ENCODE results near the gene RELN. TPM values are rescaled to one million over a fixed set of nuclear protein-coding genes. Genes with fewer than 3 reads are reported as not detected.

Gene RELN
- total RNA-seq, 2 donors from 2014 or later, result 2.6 to 3.0 TPM

DNA sequence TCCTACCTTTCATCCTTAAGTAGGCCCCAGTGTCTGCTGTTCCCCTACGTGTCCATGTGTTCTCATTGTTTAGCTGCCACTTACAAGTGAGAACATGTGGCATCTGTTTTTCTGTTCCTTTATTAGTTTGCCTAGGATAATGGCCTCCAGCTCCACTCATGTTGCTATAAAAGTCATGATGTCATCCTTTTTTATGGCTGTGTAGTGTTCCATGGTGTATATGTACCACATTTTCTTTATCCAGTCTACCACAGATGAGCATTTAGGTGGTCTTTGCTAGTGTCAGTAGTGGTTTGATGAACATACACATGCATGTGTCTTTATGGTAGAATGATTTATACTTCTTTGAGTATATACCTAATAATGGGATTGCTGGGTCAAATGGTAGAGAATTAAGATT is 397.3 kb downstream of the RELN start:
- DNase-seq (ENCODE audit: low spot score), result no peak
- no peak overlapping the region for H3K4me3 ChIP-seq
- no peaks in the 10 kb centered on the region for H3K4me1 ChIP-seq (replicated peaks)
- H3K9me3 ChIP-seq, result no peaks in the 10 kb centered on the region
- no peak overlapping the region for H3K27ac ChIP-seq
- no peaks in the 10 kb centered on the region for H3K27me3 ChIP-seq (replicated peaks; ENCODE audit: insufficient read depth)
- intact Hi-C loops (cut with DNase I), result no loop called here
- no peaks in the 10 kb centered on the region for H3K36me3 ChIP-seq
- TF ChIP-seq POLR2AphosphoS5 (IDR thresholded peaks at IDR 0.05), result no peak
- TF ChIP-seq, protein P1, sequence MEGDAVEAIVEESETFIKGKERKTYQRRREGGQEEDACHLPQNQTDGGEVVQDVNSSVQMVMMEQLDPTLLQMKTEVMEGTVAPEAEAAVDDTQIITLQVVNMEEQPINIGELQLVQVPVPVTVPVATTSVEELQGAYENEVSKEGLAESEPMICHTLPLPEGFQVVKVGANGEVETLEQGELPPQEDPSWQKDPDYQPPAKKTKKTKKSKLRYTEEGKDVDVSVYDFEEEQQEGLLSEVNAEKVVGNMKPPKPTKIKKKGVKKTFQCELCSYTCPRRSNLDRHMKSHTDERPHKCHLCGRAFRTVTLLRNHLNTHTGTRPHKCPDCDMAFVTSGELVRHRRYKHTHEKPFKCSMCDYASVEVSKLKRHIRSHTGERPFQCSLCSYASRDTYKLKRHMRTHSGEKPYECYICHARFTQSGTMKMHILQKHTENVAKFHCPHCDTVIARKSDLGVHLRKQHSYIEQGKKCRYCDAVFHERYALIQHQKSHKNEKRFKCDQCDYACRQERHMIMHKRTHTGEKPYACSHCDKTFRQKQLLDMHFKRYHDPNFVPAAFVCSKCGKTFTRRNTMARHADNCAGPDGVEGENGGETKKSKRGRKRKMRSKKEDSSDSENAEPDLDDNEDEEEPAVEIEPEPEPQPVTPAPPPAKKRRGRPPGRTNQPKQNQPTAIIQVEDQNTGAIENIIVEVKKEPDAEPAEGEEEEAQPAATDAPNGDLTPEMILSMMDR (IDR thresholded peaks at IDR 0.05), result no peak
- no peak for TF ChIP-seq POLR2A (IDR thresholded peaks at IDR 0.05)
- WGBS, result 42% methylated on average over 1 of the region's 1 CpG

DNA sequence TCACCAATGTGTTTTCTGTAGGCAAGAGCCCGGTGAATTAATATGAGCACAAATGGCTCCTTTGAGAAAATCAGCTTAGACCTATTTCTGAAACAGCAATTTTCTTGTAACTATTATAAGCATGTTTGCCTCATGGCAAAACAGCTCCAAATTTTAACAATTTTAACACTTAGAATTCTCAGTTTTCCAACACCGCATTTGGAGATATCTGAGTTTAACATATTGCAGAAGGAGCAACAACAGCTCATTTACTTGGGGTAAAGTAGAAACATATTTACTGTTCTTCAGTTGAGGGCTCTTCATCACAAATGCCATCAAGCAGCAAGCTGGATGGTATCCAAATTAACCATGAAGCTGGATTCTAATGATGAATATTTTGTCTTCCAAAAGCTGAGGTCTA is 409.4 kb downstream of the RELN start:
- Histone ChIP-seq H3K9me3 (no peaks in the 10 kb centered on the region), H3K27ac (no peak overlapping the region), H3K36me3 (no peaks in the 10 kb centered on the region), H3K4me3 (no peak overlapping the region), H3K27me3 (replicated peaks; ENCODE audit: insufficient read depth) (no peaks in the 10 kb centered on the region), H3K4me1 (replicated peaks) (no peaks in the 10 kb centered on the region)
- no peak for TF ChIP-seq POLR2A (IDR thresholded peaks at IDR 0.05)
- TF ChIP-seq, protein P1 (IDR thresholded peaks at IDR 0.05), result no peak
- no peak for TF ChIP-seq POLR2AphosphoS5 (IDR thresholded peaks at IDR 0.05)
- no peak for DNase-seq (ENCODE audit: low spot score)
- intact Hi-C loops (cut with DNase I), result no loop called here
- 97% methylated on average over 2 of the region's 2 CpGs for WGBS

DNA sequence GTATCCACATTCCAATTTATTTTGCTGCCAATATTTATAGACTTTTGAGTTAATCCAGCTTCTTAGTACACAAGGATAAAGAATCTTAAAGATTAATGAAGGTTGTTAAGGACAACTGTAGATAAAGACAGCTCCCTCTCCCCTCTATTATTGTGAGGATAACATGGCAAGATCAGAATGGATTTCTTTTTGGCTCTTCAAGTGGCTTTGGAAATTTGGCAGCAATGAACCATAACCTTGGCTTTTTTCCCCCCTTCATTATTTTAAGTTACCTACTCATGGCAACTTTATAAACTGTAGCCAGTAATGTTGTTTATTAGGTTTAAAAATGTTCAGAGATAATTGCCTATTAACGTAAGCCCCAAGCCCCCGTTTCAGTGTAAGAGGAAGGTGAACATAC is 412.4 kb downstream of the RELN start:
- no peaks in the 10 kb centered on the region for H3K4me1 ChIP-seq (replicated peaks)
- intact Hi-C loops (cut with DNase I), result loop anchor here (10.0 kb wide), 1 partner anchor 1268 kb away; no protein-coding TSS in a partner anchor
- no peak overlapping the region for H3K4me3 ChIP-seq
- no peaks in the 10 kb centered on the region for H3K36me3 ChIP-seq
- no peak overlapping the region for H3K27ac ChIP-seq
- 36% methylated on average over 2 of the region's 2 CpGs for WGBS
- TF ChIP-seq, protein P1 (IDR thresholded peaks at IDR 0.05), result no peak
- TF ChIP-seq POLR2AphosphoS5 (IDR thresholded peaks at IDR 0.05) (no peak), POLR2A (IDR thresholded peaks at IDR 0.05) (no peak)
- no peaks in the 10 kb centered on the region for H3K9me3 ChIP-seq
- no peak for DNase-seq (ENCODE audit: low spot score)
- H3K27me3 ChIP-seq (replicated peaks; ENCODE audit: insufficient read depth), result no peaks in the 10 kb centered on the region

DNA sequence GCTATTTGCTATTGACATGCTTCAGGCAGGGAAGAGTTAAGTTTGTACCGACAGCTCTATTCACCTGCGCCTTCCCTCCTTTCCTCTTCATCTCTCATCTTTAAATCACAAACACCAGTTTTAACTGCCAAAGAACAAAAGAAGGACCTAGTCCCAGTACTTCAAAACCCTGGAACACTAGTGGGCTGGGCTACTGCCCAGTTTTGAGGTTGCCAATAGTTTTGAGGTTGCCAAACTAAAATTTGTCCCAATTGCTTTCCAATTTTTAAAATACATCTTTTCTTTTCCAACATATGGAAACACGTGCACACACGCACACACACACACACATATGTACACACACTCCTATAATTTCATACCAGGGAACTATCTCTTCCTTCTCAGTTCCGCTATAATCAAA is 412.8 kb downstream of the RELN start:
- no peak overlapping the region for H3K27ac ChIP-seq
- WGBS, result 60% methylated on average over 5 of the region's 5 CpGs
- H3K36me3 ChIP-seq, result no peaks in the 10 kb centered on the region
- no peaks in the 10 kb centered on the region for H3K9me3 ChIP-seq
- H3K4me1 ChIP-seq (replicated peaks), result no peaks in the 10 kb centered on the region
- no peak overlapping the region for H3K4me3 ChIP-seq
- TF ChIP-seq POLR2AphosphoS5 (IDR thresholded peaks at IDR 0.05) (no peak), POLR2A (IDR thresholded peaks at IDR 0.05) (no peak)
- TF ChIP-seq, protein P1 (IDR thresholded peaks at IDR 0.05), result no peak
- intact Hi-C loops (cut with DNase I), result loop anchor here (10.0 kb wide), 1 partner anchor 1268 kb away; no protein-coding TSS in a partner anchor
- no peak for DNase-seq (ENCODE audit: low spot score)
- H3K27me3 ChIP-seq (replicated peaks; ENCODE audit: insufficient read depth), result no peaks in the 10 kb centered on the region

DNA sequence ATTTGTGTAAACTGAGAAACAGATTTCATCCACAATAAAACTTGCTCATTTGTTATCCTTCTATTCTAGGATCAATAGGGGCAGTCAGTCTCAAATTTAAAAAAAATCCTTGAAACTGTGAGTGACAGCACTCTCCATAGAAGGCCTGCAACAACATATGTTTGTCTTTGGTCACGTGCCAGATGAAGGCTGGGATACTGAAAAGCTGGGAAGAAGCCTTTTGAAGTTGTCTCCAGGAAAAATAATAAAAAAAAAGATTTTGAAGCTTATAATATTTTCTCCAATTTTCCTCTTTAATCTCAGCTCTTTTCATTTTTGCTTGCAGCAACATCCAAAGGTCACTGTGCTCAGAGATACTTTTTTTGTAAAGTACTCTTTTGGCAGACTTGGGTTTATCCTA is 414.9 kb downstream of the RELN start:
- TF ChIP-seq POLR2AphosphoS5 (IDR thresholded peaks at IDR 0.05) (no peak), POLR2A (IDR thresholded peaks at IDR 0.05) (no peak)
- TF ChIP-seq, protein P1 (IDR thresholded peaks at IDR 0.05), result no peak
- Histone ChIP-seq H3K4me1 (replicated peaks) (no peaks in the 10 kb centered on the region), H3K36me3 (no peaks in the 10 kb centered on the region), H3K27ac (no peak overlapping the region), H3K27me3 (replicated peaks; ENCODE audit: insufficient read depth) (no peaks in the 10 kb centered on the region), H3K4me3 (no peak overlapping the region), H3K9me3 (no peaks in the 10 kb centered on the region)
- DNase-seq (ENCODE audit: low spot score), result no peak
- intact Hi-C loops (cut with DNase I), result loop anchor here (5.0 to 10.0 kb wide), 2 partner anchors 578 to 1270 kb away; no protein-coding TSS in a partner anchor
- WGBS, result 27% methylated on average over 1 of the region's 1 CpG
